ENCODE results near the gene ANKZF1. TPM values are rescaled to one million over a fixed set of nuclear protein-coding genes. Genes with fewer than 3 reads are reported as not detected.

The ANKZF1 gene
- total RNA-seq, 1 experiment from 2014 or later = 36.2 TPM

GRCh38 chr2:219210886-219211362 is 18.7 kb upstream of the ANKZF1 start:
- Histone ChIP-seq H3K4me3 (ENCODE audit: low read depth in 2 of 2, low read length in 2 of 2) (no peak overlapping the region), H3K27ac (ENCODE audit: low read length) (no peak overlapping the region), H3K36me3 (ENCODE audit: control insufficient read depth, insufficient read depth, low read length) (0 out of 2 replicates have a peak, but pooled peaks cover 4% of the 10 kb centered on the region), H3K4me1 (ENCODE audit: control insufficient read depth, insufficient read depth, low read length) (peaks cover 13% of the 10 kb centered on the region), H3K9me3 (ENCODE audit: control insufficient read depth, insufficient read depth, low read depth, low read length) (no peaks in the 10 kb centered on the region), H3K27me3 (ENCODE audit: control insufficient read depth, insufficient read depth, low read length) (no peaks in the 10 kb centered on the region)
- DNase-seq (ENCODE audit: low read depth, low spot score) (no peak), ATAC-seq (no peak)
- CTCF ChIA-PET = interaction anchor here (0.6 kb wide), 1 partner anchor 154 kb away, joined by 5 read pairs; no protein-coding TSS in a partner anchor
- POLR2A ChIA-PET = no interaction called here
- in situ Hi-C loops (cut with HindIII; ENCODE audit: low pct_unique_long_range_greater_than_20kb, low sequenced_read_pairs) (no loop called here), intact Hi-C loops (cut with micrococcal nuclease; ENCODE audit: unreplicated experiment) (loop anchor here (10.0 kb wide), 1 partner anchor 46 kb away; the partner anchor contains the start of gene NHEJ1)
- TF ChIP-seq SIN3A (IDR thresholded peaks at IDR 0.05; ENCODE audit: borderline replicate concordance, insufficient read depth, low read depth, low read length) (no peak), POLR2AphosphoS5 (IDR thresholded peaks at IDR 0.05; ENCODE audit: low read depth, low read length) (0 out of 2 replicates have a peak, but pooled peaks have one; percentile 26)
- no TSS peak for BruUV-seq (replicated peaks)

DNA sequence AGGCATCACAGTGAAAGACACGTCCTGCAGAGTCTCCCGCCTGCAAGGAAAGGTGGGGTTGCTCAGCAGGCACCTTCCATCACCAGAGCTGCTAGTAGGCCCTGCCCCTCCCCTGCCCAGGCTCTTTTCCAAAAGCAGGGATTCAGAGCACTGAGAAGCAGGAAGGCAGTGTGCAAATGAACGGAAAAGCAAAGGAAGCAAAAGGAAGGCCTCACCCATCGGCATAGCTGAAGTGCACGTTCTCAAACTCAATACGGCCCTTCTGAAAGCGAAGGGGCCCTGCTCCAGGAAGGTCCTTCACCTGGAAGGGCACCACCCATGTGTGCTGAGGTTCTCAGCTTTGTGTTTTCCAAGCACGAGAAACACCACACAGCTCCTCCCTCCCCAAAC is 16.6 kb upstream of the ANKZF1 start:
- intact Hi-C loops (cut with micrococcal nuclease; ENCODE audit: unreplicated experiment) = loop anchor here (10.0 kb wide), 1 partner anchor 48 kb away; the partner anchor contains the start of gene NHEJ1
- Histone ChIP-seq H3K9me3 (ENCODE audit: control insufficient read depth, insufficient read depth, low read depth, low read length) (no peaks in the 10 kb centered on the region), H3K27ac (ENCODE audit: low read length) (no peak overlapping the region), H3K27me3 (ENCODE audit: control insufficient read depth, insufficient read depth, low read length) (no peaks in the 10 kb centered on the region), H3K36me3 (ENCODE audit: control insufficient read depth, insufficient read depth, low read length) (0 out of 2 replicates have a peak, but pooled peaks cover 4% of the 10 kb centered on the region), H3K4me1 (ENCODE audit: control insufficient read depth, insufficient read depth, low read length) (peaks cover 8% of the 10 kb centered on the region), H3K4me3 (ENCODE audit: low read depth in 2 of 2, low read length in 2 of 2) (no peak overlapping the region)
- ATAC-seq (no peak), DNase-seq (ENCODE audit: low read depth, low spot score) (no peak)
- in situ Hi-C loops (cut with HindIII; ENCODE audit: low pct_unique_long_range_greater_than_20kb, low sequenced_read_pairs) = no loop called here
- ChIA-PET CTCF (no interaction called here), POLR2A (no interaction called here)
- no TSS peak for BruUV-seq (replicated peaks)
- TF ChIP-seq TCF7L2 (IDR thresholded peaks at IDR 0.05; ENCODE audit: low read depth, low read length) (no peak), CTCF (IDR thresholded peaks at IDR 0.05) (no peak), POLR2AphosphoS5 (IDR thresholded peaks at IDR 0.05; ENCODE audit: low read depth, low read length) (no peak), SIN3A (IDR thresholded peaks at IDR 0.05; ENCODE audit: borderline replicate concordance, insufficient read depth, low read depth, low read length) (no peak), REST (IDR thresholded peaks at IDR 0.05; ENCODE audit: insufficient read depth in 1 of 2, low read depth in 2 of 2, low read length in 1 of 2) (no peak)

GRCh38 chr2:219213486-219214071 is 16.0 kb upstream of the ANKZF1 start:
- no peak for TF ChIP-seq REST (IDR thresholded peaks at IDR 0.05; ENCODE audit: insufficient read depth in 1 of 2, low read depth in 2 of 2, low read length in 1 of 2)
- in situ Hi-C loops (cut with HindIII; ENCODE audit: low pct_unique_long_range_greater_than_20kb, low sequenced_read_pairs) (no loop called here), intact Hi-C loops (cut with micrococcal nuclease; ENCODE audit: unreplicated experiment) (loop anchor here (10.0 kb wide), 1 partner anchor 49 kb away; the partner anchor contains the start of gene NHEJ1)
- no TSS peak for BruUV-seq (replicated peaks)
- ATAC-seq (no peak), DNase-seq (ENCODE audit: low read depth, low spot score) (no peak)
- ChIA-PET CTCF (no interaction called here), POLR2A (no interaction called here)
- H3K4me1 ChIP-seq (ENCODE audit: control insufficient read depth, insufficient read depth, low read length) = peaks cover 5% of the 10 kb centered on the region; the same call in 1 of the 2 replicates
- H3K27me3 ChIP-seq (ENCODE audit: control insufficient read depth, insufficient read depth, low read length) = no peaks in the 10 kb centered on the region
- no peaks in the 10 kb centered on the region for H3K9me3 ChIP-seq (ENCODE audit: control insufficient read depth, insufficient read depth, low read depth, low read length)
- 0 out of 2 replicates have a peak, but pooled peaks cover 2% of the 10 kb centered on the region for H3K36me3 ChIP-seq (ENCODE audit: control insufficient read depth, insufficient read depth, low read length)
- no peak overlapping the region for H3K27ac ChIP-seq (ENCODE audit: low read length)
- no peak overlapping the region for H3K4me3 ChIP-seq (ENCODE audit: low read depth in 2 of 2, low read length in 2 of 2)
